RKO (cell line): ENCODE data around the gene RBM33.

Source experiments
- DNase-seq: peaks from one replicate; pipeline ENCODE4 v3.0.0-alpha.2; 2016; ENCODE audit warnings: low spot score

The RBM33 gene

DNA sequence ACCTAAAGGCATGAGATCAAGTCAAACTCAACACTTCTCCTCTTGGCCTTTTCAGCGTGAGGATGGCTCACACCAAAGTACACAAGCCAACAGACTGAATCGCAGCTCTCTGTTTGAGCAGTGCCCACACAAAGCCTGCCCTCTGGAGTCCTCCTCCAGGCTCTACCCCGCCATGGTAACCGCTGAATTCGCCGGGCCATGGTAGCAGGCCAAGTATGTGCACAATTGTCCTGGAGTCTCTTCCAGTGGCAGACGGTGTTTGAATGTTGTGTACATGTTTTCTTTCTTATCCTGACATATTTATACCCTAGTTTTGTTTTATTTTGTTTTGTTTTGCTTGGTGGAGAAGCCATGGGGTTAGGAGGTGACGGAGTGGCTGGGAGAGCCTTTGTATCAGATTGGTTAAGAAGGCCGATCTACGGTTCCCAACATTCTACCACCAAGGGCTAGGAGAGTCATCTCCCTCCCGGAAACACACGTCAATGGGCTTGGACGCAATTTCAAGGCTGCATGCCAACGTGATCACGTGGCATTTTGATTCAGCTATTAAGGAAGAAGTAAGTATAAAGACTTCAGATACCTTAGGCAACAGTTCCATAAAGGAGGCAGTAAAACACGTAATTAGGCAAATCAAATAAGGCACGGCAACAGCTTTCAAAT, 179.9 kb downstream of the RBM33 start:
- DNase-seq: peak; percentile 44

DNA sequence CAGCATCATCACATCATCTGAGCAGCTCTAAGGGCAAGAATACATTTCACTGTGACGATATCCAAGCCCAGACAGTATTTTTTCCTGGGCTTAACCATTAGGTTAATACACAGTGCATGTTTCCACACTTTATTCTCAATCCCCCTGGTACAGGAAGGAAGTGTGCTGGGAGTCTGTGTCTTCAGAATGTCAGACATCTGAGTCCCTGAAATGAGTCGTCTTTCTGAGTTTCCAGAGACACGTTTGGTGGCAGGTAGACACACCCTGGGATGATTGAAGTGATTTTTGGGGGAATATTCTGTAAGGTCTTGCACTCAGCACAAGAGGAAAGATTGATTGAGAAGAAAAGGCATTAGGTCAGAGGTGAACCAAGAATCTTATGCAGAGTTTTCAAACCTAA, 180.9 kb downstream of the RBM33 start:
- no peak for DNase-seq

DNA sequence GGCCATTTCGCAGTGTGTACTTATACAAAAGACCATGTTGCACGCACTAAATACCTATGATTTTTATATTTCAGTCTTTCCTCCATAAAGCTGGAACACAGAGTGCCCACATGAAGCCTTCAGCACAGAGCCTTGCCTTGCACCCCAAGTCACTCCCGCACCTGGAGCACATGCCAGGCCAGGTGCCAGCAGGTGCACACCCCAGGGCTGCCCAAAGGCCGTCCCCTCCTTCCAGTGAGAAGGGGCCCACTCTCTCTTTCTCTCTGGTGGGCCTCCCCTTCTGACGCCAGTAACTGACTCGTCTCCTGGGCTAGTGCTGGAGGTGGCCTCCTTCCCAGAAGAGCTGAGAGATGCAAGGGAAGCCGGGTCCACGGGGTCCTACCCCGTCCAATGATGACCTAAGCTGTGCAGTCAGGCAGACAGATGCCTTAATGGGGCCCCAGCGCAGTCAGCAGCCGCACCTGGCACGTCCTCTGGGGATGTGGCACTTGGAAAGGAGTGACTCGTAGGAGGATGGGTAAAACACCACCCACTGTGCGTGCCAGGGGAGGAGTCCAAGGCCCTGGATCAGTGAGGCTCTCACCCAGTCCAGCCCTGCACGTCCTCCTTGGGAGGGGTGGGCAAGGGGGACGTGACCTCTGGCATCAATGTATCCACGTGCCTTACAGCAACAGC, 185.5 kb downstream of the RBM33 start:
- no peak for DNase-seq
